Measurements from ENCODE around the gene CXCR6.

The CXCR6 gene

GRCh38 chr3:45965253-45965652, 22.0 kb downstream of the CXCR6 start:
- Histone ChIP-seq H3K9ac (ENCODE audit: low read depth, low read length) (no peak overlapping the region), H3K36me3 (ENCODE audit: insufficient read depth, low read length) (peaks cover 49% of the 10 kb centered on the region), H3K27me3 (ENCODE audit: control insufficient read depth, insufficient read depth, low read length) (no peaks in the 10 kb centered on the region), H3K9me3 (replicated peaks; ENCODE audit: low read length) (no peaks in the 10 kb centered on the region), H3K4me2 (ENCODE audit: low read length) (no peak overlapping the region), H3K4me1 (ENCODE audit: control insufficient read depth, insufficient read depth, low read length) (peaks cover 8% of the 10 kb centered on the region), H3K4me3 (ENCODE audit: low read length) (no peak overlapping the region)

- peaks cover 49% of the 10 kb centered on the region for H3K36me3 ChIP-seq (ENCODE audit: insufficient read depth, low read length)
These were observed 22.4 kb downstream of the CXCR6 start for GRCh38 chr3:45965653-45966052.

GRCh38 chr3:45966371-45966791, 23.1 kb downstream of the CXCR6 start:
- Histone ChIP-seq H3K4me2 (ENCODE audit: low read length) (no peak overlapping the region), H3K9me3 (replicated peaks; ENCODE audit: low read length) (no peaks in the 10 kb centered on the region), H3K4me1 (ENCODE audit: control insufficient read depth, insufficient read depth, low read length) (peaks cover 8% of the 10 kb centered on the region), H3K27me3 (ENCODE audit: control insufficient read depth, insufficient read depth, low read length) (no peaks in the 10 kb centered on the region), H3K36me3 (ENCODE audit: insufficient read depth, low read length) (peaks cover 43% of the 10 kb centered on the region), H3K9ac (ENCODE audit: low read depth, low read length) (no peak overlapping the region), H3K4me3 (ENCODE audit: low read length) (no peak overlapping the region)

More at GRCh38 chr3:45965653-45966052, 22.4 kb downstream of the CXCR6 start:
- Histone ChIP-seq H3K27me3 (ENCODE audit: control insufficient read depth, insufficient read depth, low read length) (no peaks in the 10 kb centered on the region), H3K4me1 (ENCODE audit: control insufficient read depth, insufficient read depth, low read length) (peaks cover 8% of the 10 kb centered on the region), H3K9me3 (replicated peaks; ENCODE audit: low read length) (no peaks in the 10 kb centered on the region), H3K9ac (ENCODE audit: low read depth, low read length) (no peak overlapping the region), H3K4me2 (ENCODE audit: low read length) (no peak overlapping the region), H3K4me3 (ENCODE audit: low read length) (no peak overlapping the region)

- Histone ChIP-seq H3K9ac (ENCODE audit: low read depth, low read length) (no peak overlapping the region), H3K4me1 (ENCODE audit: control insufficient read depth, insufficient read depth, low read length) (peaks cover 10% of the 10 kb centered on the region), H3K4me2 (ENCODE audit: low read length) (no peak overlapping the region), H3K27me3 (ENCODE audit: control insufficient read depth, insufficient read depth, low read length) (no peaks in the 10 kb centered on the region), H3K4me3 (ENCODE audit: low read length) (no peak overlapping the region), H3K36me3 (ENCODE audit: insufficient read depth, low read length) (peaks cover 38% of the 10 kb centered on the region), H3K9me3 (replicated peaks; ENCODE audit: low read length) (no peaks in the 10 kb centered on the region)
These were observed 23.8 kb downstream of the CXCR6 start for GRCh38 chr3:45966950-45967640.

- H3K36me3 ChIP-seq (ENCODE audit: insufficient read depth, low read length) = peaks cover 38% of the 10 kb centered on the region
- H3K27me3 ChIP-seq (ENCODE audit: control insufficient read depth, insufficient read depth, low read length) = no peaks in the 10 kb centered on the region
- no peaks in the 10 kb centered on the region for H3K9me3 ChIP-seq (replicated peaks; ENCODE audit: low read length)
- H3K4me2 ChIP-seq (ENCODE audit: low read length) = no peak overlapping the region
- peaks cover 15% of the 10 kb centered on the region for H3K4me1 ChIP-seq (ENCODE audit: control insufficient read depth, insufficient read depth, low read length)
- H3K4me3 ChIP-seq (ENCODE audit: low read length) = no peak overlapping the region
- no peak overlapping the region for H3K9ac ChIP-seq (ENCODE audit: low read depth, low read length)
These were observed 24.5 kb downstream of the CXCR6 start for GRCh38 chr3:45967724-45968123.

GRCh38 chr3:45968149-45968548, 24.9 kb downstream of the CXCR6 start:
- Histone ChIP-seq H3K4me3 (ENCODE audit: low read length) (no peak overlapping the region), H3K9ac (ENCODE audit: low read depth, low read length) (no peak overlapping the region), H3K9me3 (replicated peaks; ENCODE audit: low read length) (no peaks in the 10 kb centered on the region), H3K4me1 (ENCODE audit: control insufficient read depth, insufficient read depth, low read length) (peaks cover 19% of the 10 kb centered on the region), H3K4me2 (ENCODE audit: low read length) (no peak overlapping the region), H3K36me3 (ENCODE audit: insufficient read depth, low read length) (peaks cover 38% of the 10 kb centered on the region), H3K27me3 (ENCODE audit: control insufficient read depth, insufficient read depth, low read length) (no peaks in the 10 kb centered on the region)

- no peak overlapping the region for H3K4me2 ChIP-seq (ENCODE audit: low read length)
- H3K9ac ChIP-seq (ENCODE audit: low read depth, low read length) = no peak overlapping the region
- no peak overlapping the region for H3K4me3 ChIP-seq (ENCODE audit: low read length)
- H3K4me1 ChIP-seq (ENCODE audit: control insufficient read depth, insufficient read depth, low read length) = peaks cover 25% of the 10 kb centered on the region
- no peaks in the 10 kb centered on the region for H3K9me3 ChIP-seq (replicated peaks; ENCODE audit: low read length)
- H3K36me3 ChIP-seq (ENCODE audit: insufficient read depth, low read length) = peaks cover 38% of the 10 kb centered on the region
- H3K27me3 ChIP-seq (ENCODE audit: control insufficient read depth, insufficient read depth, low read length) = no peaks in the 10 kb centered on the region
These were observed 25.4 kb downstream of the CXCR6 start for GRCh38 chr3:45968706-45969105.

GRCh38 chr3:45969116-45969515, 25.9 kb downstream of the CXCR6 start:
- Histone ChIP-seq H3K27me3 (ENCODE audit: control insufficient read depth, insufficient read depth, low read length) (no peaks in the 10 kb centered on the region), H3K9ac (ENCODE audit: low read depth, low read length) (no peak overlapping the region), H3K36me3 (ENCODE audit: insufficient read depth, low read length) (peaks cover 38% of the 10 kb centered on the region), H3K9me3 (replicated peaks; ENCODE audit: low read length) (no peaks in the 10 kb centered on the region), H3K4me3 (ENCODE audit: low read length) (no peak overlapping the region), H3K4me2 (ENCODE audit: low read length) (no peak overlapping the region), H3K4me1 (ENCODE audit: control insufficient read depth, insufficient read depth, low read length) (peaks cover 25% of the 10 kb centered on the region)

GRCh38 chr3:45969953-45970352, 26.7 kb downstream of the CXCR6 start:
- H3K4me3 ChIP-seq (ENCODE audit: low read length) = no peak overlapping the region
- H3K27me3 ChIP-seq (ENCODE audit: control insufficient read depth, insufficient read depth, low read length) = no peaks in the 10 kb centered on the region
- peaks cover 25% of the 10 kb centered on the region for H3K4me1 ChIP-seq (ENCODE audit: control insufficient read depth, insufficient read depth, low read length)
- H3K9me3 ChIP-seq (replicated peaks; ENCODE audit: low read length) = no peaks in the 10 kb centered on the region
- no peak overlapping the region for H3K4me2 ChIP-seq (ENCODE audit: low read length)
- H3K9ac ChIP-seq (ENCODE audit: low read depth, low read length) = no peak overlapping the region
- peaks cover 36% of the 10 kb centered on the region for H3K36me3 ChIP-seq (ENCODE audit: insufficient read depth, low read length)

- Histone ChIP-seq H3K4me3 (ENCODE audit: low read length) (peak overlapping the region; percentile 51), H3K4me1 (ENCODE audit: control insufficient read depth, insufficient read depth, low read length) (peaks cover 25% of the 10 kb centered on the region), H3K9me3 (replicated peaks; ENCODE audit: low read length) (no peaks in the 10 kb centered on the region), H3K4me2 (ENCODE audit: low read length) (peak overlapping the region; percentile 73), H3K36me3 (ENCODE audit: insufficient read depth, low read length) (peaks cover 26% of the 10 kb centered on the region), H3K27me3 (ENCODE audit: control insufficient read depth, insufficient read depth, low read length) (no peaks in the 10 kb centered on the region), H3K9ac (ENCODE audit: low read depth, low read length) (no peak overlapping the region)
These were observed 29.5 kb downstream of the CXCR6 start for GRCh38 chr3:45972534-45973402.

- Histone ChIP-seq H3K36me3 (ENCODE audit: insufficient read depth, low read length) (peaks cover 27% of the 10 kb centered on the region), H3K4me1 (ENCODE audit: control insufficient read depth, insufficient read depth, low read length) (peaks cover 18% of the 10 kb centered on the region), H3K9ac (ENCODE audit: low read depth, low read length) (no peak overlapping the region), H3K4me3 (ENCODE audit: low read length) (no peak overlapping the region), H3K4me2 (ENCODE audit: low read length) (no peak overlapping the region), H3K27me3 (ENCODE audit: control insufficient read depth, insufficient read depth, low read length) (no peaks in the 10 kb centered on the region), H3K9me3 (replicated peaks; ENCODE audit: low read length) (no peaks in the 10 kb centered on the region)
These were observed 31.4 kb downstream of the CXCR6 start for GRCh38 chr3:45974686-45975085.
